Stimulated activated CD8-positive, alpha-beta memory T cell treated with anti-CD3 and anti-CD28 coated beads, Interleukin-12 subunit alpha, Interleukin-12 subunit beta, amount 100 ng/mL, for 24 hours (primary cell): ENCODE measurements around the gene PRR9.
"Not testable (repeated sequence)": the region's sequence is repeated elsewhere in the genome, so short reads cannot be mapped to it uniquely, and the experiment has no call there.

Experiments
- DNase-seq: peaks from one replicate; pipeline ENCODE4 v3.0.0-alpha.2; 2020; ENCODE audit errors: extremely low read depth

Gene PRR9

GRCh38 chr1:153217212-153217611 is at the start of gene PRR9:
Gene PRR9, plus strand, starts transcription at chr1:153217584. Its CDS starts 561 bp downstream, at chr1:153218145.
- no peak for DNase-seq

GRCh38 chr1:153168686-153169085 is 48.7 kb upstream of the PRR9 start:
- DNase-seq, result no peak

- DNase-seq, result no peak
These were observed 42.8 kb upstream of the PRR9 start for GRCh38 chr1:153174624-153175023.

GRCh38 chr1:153178922-153179321 is 38.5 kb upstream of the PRR9 start:
- no peak for DNase-seq

GRCh38 chr1:153180556-153180955 is 36.8 kb upstream of the PRR9 start:
- DNase-seq, result no peak

GRCh38 chr1:153188301-153188700 is 29.1 kb upstream of the PRR9 start:
- DNase-seq, result not testable (repeated sequence)

GRCh38 chr1:153190373-153190772 is 27.0 kb upstream of the PRR9 start:
- no peak for DNase-seq

- DNase-seq, result no peak
These were observed 24.7 kb upstream of the PRR9 start for GRCh38 chr1:153192697-153193096.

GRCh38 chr1:153194331-153195050 is 22.9 kb upstream of the PRR9 start:
- DNase-seq, result no peak

- DNase-seq, result no peak
These were observed 22.2 kb upstream of the PRR9 start for GRCh38 chr1:153195216-153195615.

GRCh38 chr1:153202006-153202405 is 15.4 kb upstream of the PRR9 start:
- no peak for DNase-seq

GRCh38 chr1:153203130-153203529 is 14.3 kb upstream of the PRR9 start, which contains the start of gene LELP1:
Gene LELP1, plus strand, starts transcription at chr1:153203430. Its CDS starts 1,278 bp downstream, at chr1:153204708.
- DNase-seq, result no peak

GRCh38 chr1:153206631-153207030 is 10.8 kb upstream of the PRR9 start:
- no peak for DNase-seq

GRCh38 chr1:153210206-153210605 is 7.2 kb upstream of the PRR9 start:
- no peak for DNase-seq

GRCh38 chr1:153212201-153212600 is 5.2 kb upstream of the PRR9 start:
- DNase-seq, result no peak

GRCh38 chr1:153213519-153213918 is 3.9 kb upstream of the PRR9 start:
- DNase-seq, result no peak

- no peak for DNase-seq
These were observed 496 bp downstream of the PRR9 start for GRCh38 chr1:153217744-153218416.

GRCh38 chr1:153220606-153221303 is 3.4 kb downstream of the PRR9 start:
- DNase-seq, result no peak

GRCh38 chr1:153223040-153223891 is 5.9 kb downstream of the PRR9 start:
- DNase-seq, result peak; percentile 11

GRCh38 chr1:153227810-153228209 is 10.4 kb downstream of the PRR9 start:
- DNase-seq, result no peak

GRCh38 chr1:153228491-153228890 is 11.1 kb downstream of the PRR9 start:
- no peak for DNase-seq
